Left ventricle myocardium inferior (tissue), 1 donor: ENCODE measurements around the gene SETBP1. TPM values are rescaled to one million over a fixed set of nuclear protein-coding genes. Genes with fewer than 3 reads are reported as not detected.

ENCODE experiments used
- DNase-seq: peaks from one replicate; pipeline ENCODE4 v3.0.0-alpha.2; 2020
- H3K27ac ChIP-seq: fragments of 200-600 bp; replicated peaks from 2 replicates; pipeline ENCODE4 v1.8.0; 2021
- H3K27me3 ChIP-seq: fragments of 200-600 bp; 2 replicates; pipeline ENCODE4 v1.8.0; 2021; ENCODE audit warnings: low read depth
- H3K36me3 ChIP-seq: fragments of 200-600 bp; 2 replicates; pipeline ENCODE4 v1.8.0; 2021
- H3K4me1 ChIP-seq: fragments of 200-600 bp; 2 replicates; pipeline ENCODE4 v1.8.0; 2021
- H3K4me3 ChIP-seq: fragments of 200-600 bp; 2 replicates; pipeline ENCODE4 v1.8.0; 2021; ENCODE audit warnings: mild to moderate bottlenecking, moderate library complexity
- H3K9me3 ChIP-seq: fragments of 200-600 bp; replicated peaks from 2 replicates; pipeline ENCODE4 v1.8.0; 2021
- CTCF ChIP-seq: fragments of 200-600 bp; IDR thresholded peaks from 2 replicates; pipeline ENCODE4 v1.8.0; 2021; ENCODE audit warnings: antibody characterized with exemption, mild to moderate bottlenecking, borderline replicate concordance
- intact Hi-C: fragments of 100-400 bp; cut with micrococcal nuclease; formaldehyde crosslinking; loops from one replicate; pipeline ENCODE4 v1.11.0; 2022
- total RNA-seq: library from RNA; stranded (reverse); fragmentation: NEBNext Ultra II Directional; extraction: Animal tissue kit (Norgen Biotek cat#: 25700); gene quantifications from one replicate; pipeline ENCODE4 v1.2.1, GENCODE V29; 2021
- donor health status: DM: no; HTN: yes; CAD: no; lungs with severe emphysema.

The SETBP1 gene
- total RNA-seq, 1 donor from 2014 or later: 10.3 TPM

DNA sequence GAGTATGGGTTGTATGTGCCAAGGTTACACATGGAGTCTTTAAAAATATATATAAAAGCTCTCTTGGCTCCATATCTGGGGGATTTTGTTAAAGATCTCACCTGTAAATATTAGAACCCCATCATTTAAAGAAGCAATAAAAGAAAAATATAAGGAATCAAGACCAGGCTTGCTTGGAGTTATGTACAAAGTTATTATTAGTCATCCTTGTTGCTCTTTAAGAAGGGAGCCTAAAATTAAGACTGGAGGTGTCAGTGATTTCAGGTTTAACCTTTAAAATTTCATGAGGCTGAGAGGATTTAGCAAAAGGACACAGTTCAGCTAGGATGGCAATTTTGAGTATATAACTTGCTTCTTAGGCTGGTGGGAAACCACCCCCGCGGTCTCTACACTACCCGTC lies 181.4 kb downstream of the SETBP1 start:
- Histone ChIP-seq H3K9me3 (no peaks in the 10 kb centered on the region), H3K4me3 (no peak overlapping the region), H3K36me3 (no peaks in the 10 kb centered on the region), H3K4me1 (peaks cover 29% of the 10 kb centered on the region), H3K27ac (no peak overlapping the region), H3K27me3 (peaks cover 52% of the 10 kb centered on the region)
- no peak for TF ChIP-seq CTCF
- DNase-seq: no peak
- intact Hi-C loops: no loop called here

DNA sequence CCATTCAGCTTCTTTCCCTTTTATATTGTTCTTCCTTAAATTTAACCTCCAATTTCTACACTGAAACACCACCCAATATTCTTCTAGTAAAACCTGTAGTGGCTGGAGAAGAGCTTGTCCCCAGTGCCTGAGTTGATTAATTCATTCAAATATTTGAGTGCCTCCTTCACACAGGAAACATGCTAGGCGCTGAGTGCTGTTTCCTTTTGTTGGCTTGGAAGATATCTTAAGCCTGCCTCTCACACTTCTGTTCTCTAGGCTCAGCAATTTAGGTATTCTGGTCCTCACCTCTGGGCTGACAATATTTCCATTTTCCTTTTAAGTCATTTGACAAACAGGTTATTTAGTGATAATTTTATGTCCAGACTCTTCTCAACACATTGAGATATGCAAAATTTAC lies 185.4 kb downstream of the SETBP1 start:
- DNase-seq: no peak

DNA sequence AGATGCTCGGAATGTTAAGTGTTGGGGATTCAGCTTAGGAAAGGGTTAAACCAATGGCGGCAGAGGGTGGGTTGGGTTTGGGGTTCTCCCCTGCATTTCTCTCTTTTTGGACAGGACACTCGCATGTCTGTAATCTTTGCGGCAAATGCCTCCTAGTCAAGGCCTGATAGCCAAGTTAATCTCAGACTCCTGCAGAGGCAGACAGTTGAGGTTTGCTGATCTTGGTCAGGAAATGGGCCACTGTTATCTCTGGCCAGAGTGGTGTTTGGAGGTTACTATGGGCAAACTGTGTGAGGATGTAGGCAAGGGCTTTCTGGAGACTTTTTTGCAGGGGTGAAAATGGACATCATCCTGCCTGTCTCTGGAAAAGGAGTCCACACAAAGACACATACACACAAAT lies 188.8 kb downstream of the SETBP1 start:
- DNase-seq: no peak
- intact Hi-C loops: no loop called here

More for the DNA sequence above, 185.4 kb downstream of the SETBP1 start:
- Histone ChIP-seq H3K9me3 (no peaks in the 10 kb centered on the region), H3K4me3 (no peak overlapping the region), H3K36me3 (no peaks in the 10 kb centered on the region), H3K4me1 (no peaks in the 10 kb centered on the region), H3K27me3 (peaks cover 45% of the 10 kb centered on the region), H3K27ac (no peak overlapping the region)
- intact Hi-C loops: no loop called here
- TF ChIP-seq CTCF: no peak

GRCh38 chr18:44870631-44871502 lies 190.2 kb downstream of the SETBP1 start:
- no peaks in the 10 kb centered on the region for H3K4me1 ChIP-seq
- H3K27me3 ChIP-seq: peaks cover 53% of the 10 kb centered on the region
- H3K4me3 ChIP-seq: no peak overlapping the region
- H3K36me3 ChIP-seq: no peaks in the 10 kb centered on the region
- TF ChIP-seq CTCF: no peak
- intact Hi-C loops: no loop called here
- no peak overlapping the region for H3K27ac ChIP-seq
- DNase-seq: no peak
- no peaks in the 10 kb centered on the region for H3K9me3 ChIP-seq

More for the DNA sequence above, 188.8 kb downstream of the SETBP1 start:
- Histone ChIP-seq H3K27me3 (peaks cover 54% of the 10 kb centered on the region), H3K9me3 (no peaks in the 10 kb centered on the region), H3K4me3 (no peak overlapping the region), H3K4me1 (no peaks in the 10 kb centered on the region), H3K36me3 (no peaks in the 10 kb centered on the region), H3K27ac (no peak overlapping the region)
- TF ChIP-seq CTCF: no peak

- Histone ChIP-seq H3K9me3 (no peaks in the 10 kb centered on the region), H3K27ac (no peak overlapping the region), H3K36me3 (no peaks in the 10 kb centered on the region), H3K4me1 (no peaks in the 10 kb centered on the region), H3K4me3 (no peak overlapping the region), H3K27me3 (peaks cover 49% of the 10 kb centered on the region)
- intact Hi-C loops: no loop called here
- DNase-seq: no peak
- TF ChIP-seq CTCF: no peak
These were observed 191.1 kb downstream of the SETBP1 start for GRCh38 chr18:44871771-44872170.
